ENCODE results near the gene CBX4. TPM values are rescaled to one million over a fixed set of nuclear protein-coding genes. Genes with fewer than 3 reads are reported as not detected.

The CBX4 gene
- total RNA-seq, 1 experiment from 2014 or later: 16.8 TPM

DNA sequence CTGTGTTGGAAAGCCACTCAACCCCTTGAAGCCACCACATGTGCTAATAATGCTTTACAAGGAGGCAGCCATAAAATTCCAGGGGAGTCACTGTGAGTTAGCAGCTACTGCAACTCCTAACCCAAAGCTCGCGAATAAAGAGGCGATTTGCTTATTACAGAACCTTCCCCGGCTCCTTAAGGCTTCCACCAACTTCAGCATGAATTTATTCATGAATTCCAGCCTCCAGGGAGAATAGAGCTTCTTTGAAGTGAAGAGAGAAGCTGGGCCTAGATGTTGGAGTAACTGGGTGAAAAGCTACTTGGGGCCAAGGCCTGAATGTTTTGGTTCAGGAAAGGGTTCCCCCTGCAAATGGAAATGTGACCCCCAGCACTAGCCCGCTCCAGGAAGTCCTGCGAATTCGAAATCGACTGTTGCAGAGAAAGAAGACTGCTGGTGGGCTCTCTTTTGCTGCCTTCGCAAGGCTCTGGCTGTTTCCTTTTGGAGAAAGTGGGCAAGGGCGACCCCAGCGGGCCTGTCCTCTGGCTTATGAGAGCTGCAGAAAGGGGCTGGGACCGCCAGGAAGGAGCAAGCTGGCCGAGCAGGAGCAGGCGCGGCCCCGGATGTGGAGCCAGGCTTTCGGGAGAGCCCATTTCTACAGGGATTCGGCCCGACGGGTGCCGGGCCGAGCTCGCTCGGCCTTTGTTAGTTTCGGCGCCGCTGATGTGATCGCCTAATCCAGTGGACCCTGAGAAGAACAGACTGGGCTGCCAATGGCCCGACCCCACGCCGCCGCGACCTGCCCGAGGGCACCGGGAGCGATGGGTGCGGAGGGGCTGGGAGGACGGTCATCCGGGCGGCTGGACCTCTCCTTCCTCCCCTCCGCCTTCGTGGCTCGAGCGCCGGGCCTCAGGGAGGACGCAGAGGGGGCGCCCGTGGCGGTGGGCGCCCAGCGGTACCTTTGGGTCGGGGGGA is 50.0 kb downstream of the CBX4 start:
- no peak for DNase-seq (ENCODE audit: low read depth)

DNA sequence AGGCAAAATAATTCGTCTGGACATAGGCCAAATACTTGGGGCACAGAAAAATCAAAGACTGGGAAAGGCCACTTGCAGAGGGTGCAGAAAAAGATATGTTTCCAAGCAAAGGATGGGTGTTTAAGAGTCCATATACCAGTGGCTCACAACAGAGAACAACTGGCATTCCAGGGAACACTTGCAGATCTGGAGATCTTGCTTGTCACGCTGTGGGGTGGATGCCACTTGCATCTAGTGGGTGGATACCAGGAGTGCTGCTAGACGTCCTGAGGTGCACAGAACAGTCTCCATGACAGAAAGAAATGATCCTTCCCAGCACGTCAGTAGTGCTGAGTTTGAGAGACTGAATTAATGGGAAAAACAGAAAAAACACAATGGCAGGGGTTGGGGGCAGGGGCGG is 50.8 kb downstream of the CBX4 start:
- DNase-seq (ENCODE audit: low read depth): no peak

DNA sequence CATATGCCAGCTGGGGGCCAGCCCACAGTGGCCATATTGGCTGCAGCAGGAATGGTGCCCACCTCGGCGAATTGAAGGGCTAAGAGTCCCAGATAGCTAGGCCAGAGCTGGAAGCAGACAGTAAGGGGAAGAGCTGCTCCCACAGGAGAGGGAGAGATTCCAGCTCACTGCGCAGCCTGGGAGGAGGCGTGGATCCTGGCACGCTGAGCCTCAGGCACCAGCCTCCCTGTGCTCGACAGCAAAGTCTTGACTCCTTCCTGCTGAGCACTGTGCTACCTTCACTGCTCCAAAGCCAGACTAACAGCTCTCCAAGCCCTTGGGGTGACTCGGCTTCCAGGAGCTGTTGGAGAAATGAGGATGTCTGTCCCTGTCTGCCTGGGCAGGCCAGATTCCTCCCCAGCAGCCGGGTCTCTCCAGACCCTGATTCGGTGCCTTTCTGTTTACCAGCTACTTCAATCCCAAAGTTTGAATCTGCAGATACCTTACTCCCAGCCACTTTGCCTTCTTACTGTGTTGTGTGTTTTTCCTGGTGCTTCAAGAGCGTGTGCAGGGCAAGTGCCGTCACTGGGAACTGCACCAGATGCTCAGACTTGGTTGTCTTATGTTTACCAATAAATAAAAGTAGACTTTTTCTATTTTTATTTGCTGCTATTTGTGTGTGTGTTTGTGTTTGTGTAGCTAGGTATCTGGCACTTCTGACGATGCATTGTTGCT is 52.2 kb downstream of the CBX4 start:
- DNase-seq (ENCODE audit: low read depth): no peak

DNA sequence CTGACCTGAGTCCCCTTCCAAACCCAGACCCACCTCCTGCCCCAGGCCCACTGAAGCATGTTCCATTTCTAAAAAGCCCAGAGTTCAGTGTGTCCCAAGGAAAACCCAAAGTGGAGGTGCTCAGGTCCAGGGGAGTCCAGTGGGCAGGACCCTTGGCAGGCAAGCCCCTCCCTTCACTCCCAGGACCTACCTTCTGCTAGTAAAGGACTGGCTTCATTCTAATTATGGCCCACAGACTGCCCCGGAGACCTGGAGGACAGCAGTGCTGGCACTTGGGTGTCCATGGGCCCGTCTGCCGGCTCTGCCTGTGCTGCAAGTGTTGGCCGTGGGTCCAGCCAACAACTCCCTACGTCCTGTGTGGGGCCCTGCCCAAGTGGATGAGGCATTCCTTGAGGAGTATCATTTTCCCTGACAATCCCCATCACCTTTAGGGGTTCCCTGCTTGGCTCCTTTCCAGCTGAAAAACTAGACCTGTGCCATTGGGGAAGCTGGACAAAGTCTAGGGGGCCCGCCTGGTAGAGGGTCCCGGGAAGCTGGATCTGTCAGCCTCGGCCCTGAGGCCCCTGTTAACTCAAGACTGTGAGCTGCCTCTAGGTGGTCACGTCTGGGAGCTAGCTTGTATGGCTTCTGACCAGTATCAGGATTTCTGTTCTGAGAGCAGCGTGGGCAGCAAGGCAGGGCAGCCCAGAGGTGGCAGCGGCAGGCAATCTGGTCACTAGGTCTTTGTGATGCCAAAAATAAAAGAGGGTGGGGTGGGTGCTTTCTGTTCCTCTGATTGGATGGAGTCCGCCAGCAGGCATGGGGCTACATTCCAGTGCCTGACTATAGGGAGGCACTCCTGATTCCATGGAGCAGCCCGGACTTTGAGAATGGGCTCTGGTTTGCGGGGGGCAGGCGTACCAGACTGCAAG is 53.1 kb downstream of the CBX4 start:
- DNase-seq (ENCODE audit: low read depth): no peak

DNA sequence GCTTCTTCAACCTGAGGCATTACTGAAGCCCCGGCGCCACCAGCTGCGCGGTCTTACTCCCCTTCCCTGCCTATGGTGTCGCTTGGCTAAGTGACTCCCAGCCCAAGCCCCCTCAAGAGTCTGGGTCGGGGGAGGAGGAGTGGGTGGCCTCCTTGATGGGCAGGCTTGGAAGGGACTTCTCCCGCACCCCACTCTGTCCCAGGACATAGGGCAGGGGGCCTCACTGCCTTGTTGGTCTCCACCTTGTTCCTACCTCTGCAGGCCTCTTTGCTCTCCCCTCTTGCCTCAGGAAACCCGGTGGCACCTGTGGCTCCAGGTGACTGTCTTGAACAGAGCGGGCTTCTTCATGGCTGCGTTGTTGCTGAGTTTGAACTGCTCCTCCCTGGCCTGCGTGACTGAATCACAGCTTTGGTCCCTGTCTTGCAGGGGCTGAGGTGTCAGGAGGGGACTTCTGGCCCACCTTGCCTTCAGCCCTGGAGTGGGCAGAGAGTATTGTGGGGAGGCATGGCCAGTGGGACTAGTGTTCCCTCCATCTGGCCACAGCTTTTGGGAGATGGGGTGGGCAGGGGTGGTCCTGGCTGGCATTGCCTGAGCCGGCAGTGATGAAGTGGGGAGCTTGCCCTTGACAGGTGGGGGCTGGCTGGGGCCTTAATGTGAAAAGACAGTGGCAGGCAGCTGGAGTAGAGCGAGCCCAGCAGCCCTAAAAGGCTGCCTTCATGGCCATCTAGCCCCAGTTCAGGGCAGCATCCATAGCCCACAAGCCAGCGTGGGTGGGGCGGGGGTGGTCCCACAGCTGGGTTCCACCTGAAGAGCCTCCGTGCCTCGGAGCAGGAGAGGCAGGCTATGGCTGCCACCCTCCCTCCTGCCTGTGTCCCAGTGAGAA is 54.0 kb downstream of the CBX4 start:
- no peak for DNase-seq (ENCODE audit: low read depth)

DNA sequence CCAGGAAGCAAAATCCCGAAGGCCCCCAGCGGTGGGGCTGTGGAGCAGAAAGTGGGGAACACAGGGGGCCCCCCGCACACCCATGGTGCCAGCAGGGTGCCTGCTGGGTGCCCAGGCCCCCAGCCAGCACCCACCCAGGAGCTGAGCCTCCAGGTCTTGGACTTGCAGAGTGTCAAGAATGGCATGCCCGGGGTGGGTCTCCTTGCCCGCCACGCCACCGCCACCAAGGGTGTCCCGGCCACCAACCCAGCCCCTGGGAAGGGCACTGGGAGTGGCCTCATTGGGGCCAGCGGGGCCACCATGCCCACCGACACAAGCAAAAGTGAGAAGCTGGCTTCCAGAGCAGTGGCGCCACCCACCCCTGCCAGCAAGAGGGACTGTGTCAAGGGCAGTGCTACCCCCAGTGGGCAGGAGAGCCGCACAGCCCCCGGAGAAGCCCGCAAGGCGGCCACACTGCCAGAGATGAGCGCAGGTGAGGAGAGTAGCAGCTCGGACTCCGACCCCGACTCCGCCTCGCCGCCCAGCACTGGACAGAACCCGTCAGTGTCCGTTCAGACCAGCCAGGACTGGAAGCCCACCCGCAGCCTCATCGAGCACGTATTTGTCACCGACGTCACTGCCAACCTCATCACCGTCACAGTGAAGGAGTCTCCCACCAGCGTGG is 54.8 kb downstream of the CBX4 start:
- no peak for DNase-seq (ENCODE audit: low read depth)

DNA sequence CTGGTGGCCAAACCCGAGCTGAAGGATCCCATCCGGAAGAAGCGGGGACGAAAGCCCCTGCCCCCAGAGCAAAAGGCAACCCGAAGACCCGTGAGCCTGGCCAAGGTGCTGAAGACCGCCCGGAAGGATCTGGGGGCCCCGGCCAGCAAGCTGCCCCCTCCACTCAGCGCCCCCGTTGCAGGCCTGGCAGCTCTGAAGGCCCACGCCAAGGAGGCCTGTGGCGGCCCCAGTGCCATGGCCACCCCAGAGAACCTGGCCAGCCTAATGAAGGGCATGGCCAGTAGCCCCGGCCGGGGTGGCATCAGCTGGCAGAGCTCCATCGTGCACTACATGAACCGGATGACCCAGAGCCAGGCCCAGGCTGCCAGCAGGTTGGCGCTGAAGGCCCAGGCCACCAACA is 55.3 kb downstream of the CBX4 start:
- DNase-seq (ENCODE audit: low read depth): no peak

Other genes starting within 250 kb of the CBX4 start
- not detected in 2 replicates for gene RBFOX3, start 228.4 kb downstream of the CBX4 start, total RNA-seq (2014; rRNA removed; shearing (Covaris generic))
- gene ENPP7, start 108.5 kb downstream of the CBX4 start, total RNA-seq (2014; rRNA removed; shearing (Covaris generic)): not detected in 2 replicates
- gene CBX2, start 61.3 kb downstream of the CBX4 start, total RNA-seq (2014; rRNA removed; shearing (Covaris generic)): 15.2 and 18.3 TPM in 2 replicates
- gene CBX8, start 42.4 kb downstream of the CBX4 start, total RNA-seq (2014; rRNA removed; shearing (Covaris generic)): 4.5 and 4.9 TPM in 2 replicates
- gene TBC1D16, start 196.4 kb upstream of the CBX4 start, total RNA-seq (2014; rRNA removed; shearing (Covaris generic)): 20.3 and 26.5 TPM in 2 replicates
- gene CCDC40, start 197.2 kb upstream of the CBX4 start, total RNA-seq (2014; rRNA removed; shearing (Covaris generic)): 1.3 and 1.7 TPM in 2 replicates